Measurements from ENCODE around the gene TXNL1. TPM values are rescaled to one million over a fixed set of nuclear protein-coding genes. Genes with fewer than 3 reads are reported as not detected.
"Not testable (repeated sequence)": the region's sequence is repeated elsewhere in the genome, so short reads cannot be mapped to it uniquely, and the experiment has no call there.

TXNL1 gene
- total RNA-seq, 1 donor from 2014 or later: 117 TPM

DNA sequence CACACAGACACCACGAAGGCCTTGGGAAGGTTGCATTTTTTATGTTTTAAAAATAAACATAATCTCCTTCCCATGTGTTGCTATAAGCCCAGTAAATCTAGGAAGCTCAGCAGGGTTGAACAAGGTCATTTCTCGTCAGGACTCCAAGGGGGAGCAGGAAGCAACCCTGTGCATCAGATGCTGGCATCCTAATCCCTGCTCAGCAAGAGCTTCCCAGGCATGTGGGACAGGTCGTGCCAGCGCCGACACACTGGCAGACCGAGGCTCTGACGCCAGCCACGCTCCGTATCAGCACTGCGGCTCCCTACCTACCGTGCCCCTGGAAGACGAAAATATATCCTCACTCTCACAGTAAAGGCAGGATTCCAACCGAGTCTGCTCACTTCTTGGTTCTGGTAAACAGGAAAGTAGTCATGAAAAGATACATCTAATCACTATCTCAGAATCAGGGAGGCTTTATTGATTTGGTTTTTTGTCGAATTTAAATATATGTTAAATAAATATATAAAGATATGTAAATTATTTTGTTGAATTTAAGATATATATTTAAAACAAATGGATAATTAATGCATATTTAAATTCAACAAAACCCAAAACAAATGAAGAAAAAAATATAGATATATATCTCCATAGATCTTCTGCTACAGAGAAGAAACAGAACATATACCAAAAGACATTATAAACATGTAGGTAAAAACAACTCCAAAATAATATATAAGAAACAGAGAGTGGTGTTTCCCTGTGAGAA is 61.4 kb downstream of the TXNL1 start:
- no peaks in the 10 kb centered on the region for H3K36me3 ChIP-seq
- H3K9me3 ChIP-seq (replicated peaks): peaks cover 31% of the 10 kb centered on the region
- peak; percentile 66 for DNase-seq
- TF ChIP-seq, protein P1, sequence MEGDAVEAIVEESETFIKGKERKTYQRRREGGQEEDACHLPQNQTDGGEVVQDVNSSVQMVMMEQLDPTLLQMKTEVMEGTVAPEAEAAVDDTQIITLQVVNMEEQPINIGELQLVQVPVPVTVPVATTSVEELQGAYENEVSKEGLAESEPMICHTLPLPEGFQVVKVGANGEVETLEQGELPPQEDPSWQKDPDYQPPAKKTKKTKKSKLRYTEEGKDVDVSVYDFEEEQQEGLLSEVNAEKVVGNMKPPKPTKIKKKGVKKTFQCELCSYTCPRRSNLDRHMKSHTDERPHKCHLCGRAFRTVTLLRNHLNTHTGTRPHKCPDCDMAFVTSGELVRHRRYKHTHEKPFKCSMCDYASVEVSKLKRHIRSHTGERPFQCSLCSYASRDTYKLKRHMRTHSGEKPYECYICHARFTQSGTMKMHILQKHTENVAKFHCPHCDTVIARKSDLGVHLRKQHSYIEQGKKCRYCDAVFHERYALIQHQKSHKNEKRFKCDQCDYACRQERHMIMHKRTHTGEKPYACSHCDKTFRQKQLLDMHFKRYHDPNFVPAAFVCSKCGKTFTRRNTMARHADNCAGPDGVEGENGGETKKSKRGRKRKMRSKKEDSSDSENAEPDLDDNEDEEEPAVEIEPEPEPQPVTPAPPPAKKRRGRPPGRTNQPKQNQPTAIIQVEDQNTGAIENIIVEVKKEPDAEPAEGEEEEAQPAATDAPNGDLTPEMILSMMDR (IDR thresholded peaks at IDR 0.05; ENCODE audit: borderline replicate concordance): no peak
- H3K27me3 ChIP-seq (ENCODE audit: low read depth): no peaks in the 10 kb centered on the region
- peak overlapping the region; percentile 14 for H3K4me3 ChIP-seq
- peaks cover 37% of the 10 kb centered on the region for H3K4me1 ChIP-seq
- intact Hi-C loops (cut with micrococcal nuclease): loop anchor here (5.0 to 10.0 kb wide), 8 partner anchors 492 to 1462 kb away; no protein-coding TSS in a partner anchor
- peak overlapping the region; percentile 76 for H3K27ac ChIP-seq (replicated peaks)

DNA sequence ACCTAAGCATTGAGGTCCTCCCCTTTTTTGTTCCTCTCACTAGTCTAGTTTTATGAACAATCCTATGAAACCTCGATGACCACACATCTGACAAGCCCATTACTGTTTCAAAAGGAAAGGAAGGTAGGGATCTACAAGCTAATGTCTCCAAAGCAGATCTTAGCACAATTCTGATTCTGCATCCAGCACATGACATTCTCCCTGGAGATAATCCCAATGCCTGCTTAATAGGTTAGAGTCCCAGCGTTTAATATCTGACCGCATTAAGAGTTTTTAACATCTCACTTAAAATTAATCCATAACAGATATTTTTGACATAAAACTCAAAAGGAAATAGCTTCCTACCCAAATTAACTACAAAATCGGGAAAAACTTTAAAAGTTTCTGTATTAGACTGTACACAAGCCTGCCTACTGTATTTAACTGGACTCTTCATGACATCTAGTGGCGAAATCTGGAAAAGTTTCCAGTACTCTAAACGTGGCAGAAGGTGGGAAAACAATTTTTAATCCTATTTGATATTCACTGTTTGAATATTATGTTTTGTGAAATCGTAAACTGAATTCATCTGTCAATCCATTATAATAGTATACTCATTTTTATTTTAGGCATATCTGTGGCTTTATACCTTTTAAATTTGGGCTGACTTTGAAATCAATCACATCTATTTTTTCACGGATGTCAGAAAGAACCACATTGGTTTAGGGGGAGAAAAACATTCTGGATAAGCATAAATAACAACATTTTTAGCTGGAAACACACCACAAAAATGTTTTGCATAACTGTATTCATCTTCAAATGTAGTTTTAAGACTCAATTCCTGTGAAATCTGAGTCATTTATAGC is 62.4 kb downstream of the TXNL1 start:
- Histone ChIP-seq H3K9me3 (replicated peaks) (peaks cover 22% of the 10 kb centered on the region), H3K27me3 (ENCODE audit: low read depth) (no peaks in the 10 kb centered on the region), H3K4me3 (no peak overlapping the region), H3K36me3 (no peaks in the 10 kb centered on the region), H3K27ac (replicated peaks) (peak overlapping the region; percentile 76), H3K4me1 (peaks cover 37% of the 10 kb centered on the region)
- no peak for DNase-seq
- intact Hi-C loops (cut with micrococcal nuclease): loop anchor here (5.0 to 10.0 kb wide), 8 partner anchors 491 to 1461 kb away; no protein-coding TSS in a partner anchor
- TF ChIP-seq, protein P1 (IDR thresholded peaks at IDR 0.05; ENCODE audit: borderline replicate concordance): peak; percentile 86

DNA sequence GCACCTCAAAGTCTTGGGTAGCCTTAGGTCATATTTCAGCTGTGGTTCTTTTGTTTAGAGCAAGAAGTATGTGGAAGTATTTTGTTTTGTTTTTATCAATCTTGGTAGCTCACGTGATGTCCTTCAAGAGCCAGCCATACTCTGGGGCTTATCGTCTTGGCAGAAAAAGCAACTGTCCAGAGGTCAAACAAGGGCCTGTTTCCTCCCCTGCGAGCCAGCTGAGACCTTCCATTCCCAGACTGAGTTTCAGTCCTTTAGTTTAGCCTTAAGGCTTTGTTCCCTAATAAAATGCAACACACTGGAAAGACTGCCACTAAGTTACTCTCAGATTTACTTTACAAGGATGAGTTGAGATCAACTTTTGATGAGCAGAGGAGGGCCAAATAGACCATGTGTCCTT is 63.5 kb downstream of the TXNL1 start:
- DNase-seq: peak; percentile 55
- Histone ChIP-seq H3K9me3 (replicated peaks) (peaks cover 10% of the 10 kb centered on the region), H3K4me3 (no peak overlapping the region), H3K36me3 (no peaks in the 10 kb centered on the region), H3K27me3 (ENCODE audit: low read depth) (no peaks in the 10 kb centered on the region), H3K4me1 (peaks cover 37% of the 10 kb centered on the region), H3K27ac (replicated peaks) (peak overlapping the region; percentile 76)
- TF ChIP-seq, protein P1 (IDR thresholded peaks at IDR 0.05; ENCODE audit: borderline replicate concordance): no peak
- intact Hi-C loops (cut with micrococcal nuclease): loop anchor here (5.0 to 10.0 kb wide), 8 partner anchors 490 to 1460 kb away; no protein-coding TSS in a partner anchor

DNA sequence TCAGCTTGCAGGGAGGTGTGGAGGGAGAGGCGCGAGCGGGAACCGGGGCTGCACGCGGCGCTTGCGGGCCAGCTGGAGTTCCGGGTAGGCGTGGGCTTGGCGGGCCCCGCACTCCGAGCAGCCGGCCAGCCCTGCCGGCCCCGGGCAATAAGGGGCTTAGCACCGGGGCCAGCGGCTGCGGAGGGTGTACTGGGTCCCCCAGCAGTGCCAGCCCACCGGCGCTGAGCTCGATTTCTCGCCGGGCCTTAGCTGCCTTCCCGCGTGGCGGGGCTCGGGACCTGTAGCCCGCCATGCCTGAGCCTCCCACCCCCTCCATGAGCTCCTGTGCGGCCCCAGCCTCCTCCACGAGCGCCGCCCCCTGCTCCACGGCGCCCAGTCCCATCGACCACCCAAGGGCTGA is 66.1 kb downstream of the TXNL1 start:
- not testable (repeated sequence) for H3K4me3 ChIP-seq; H3K27me3 ChIP-seq (ENCODE audit: low read depth); H3K36me3 ChIP-seq; H3K9me3 ChIP-seq (replicated peaks); DNase-seq; H3K27ac ChIP-seq (replicated peaks)
- intact Hi-C loops (cut with micrococcal nuclease): loop anchor here (10.0 kb wide), 7 partner anchors 487 to 1457 kb away; no protein-coding TSS in a partner anchor
- peaks cover 34% of the 10 kb centered on the region for H3K4me1 ChIP-seq

DNA sequence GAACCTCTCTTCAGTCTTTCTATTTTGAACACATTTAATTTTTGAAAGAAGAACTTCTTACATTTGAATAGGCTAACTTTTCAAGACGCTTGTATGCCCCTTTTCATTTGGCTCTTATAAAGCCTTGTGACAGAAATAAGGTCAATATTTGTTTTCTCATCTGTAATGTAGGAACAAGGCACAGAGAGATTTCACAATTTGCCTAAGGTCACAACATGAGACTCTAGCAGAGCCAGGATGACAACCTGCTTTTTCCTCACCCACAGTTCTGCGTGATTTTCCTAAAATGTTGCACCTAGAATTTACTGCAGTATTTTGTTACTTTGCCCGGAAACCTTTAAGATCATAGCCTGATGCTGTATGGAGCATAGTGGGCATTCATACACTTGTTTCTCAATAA is 67.4 kb downstream of the TXNL1 start:
- intact Hi-C loops (cut with micrococcal nuclease): loop anchor here (10.0 kb wide), 7 partner anchors 486 to 1456 kb away; no protein-coding TSS in a partner anchor
- Histone ChIP-seq H3K27ac (replicated peaks) (no peak overlapping the region), H3K27me3 (ENCODE audit: low read depth) (no peaks in the 10 kb centered on the region), H3K4me1 (peaks cover 22% of the 10 kb centered on the region), H3K9me3 (replicated peaks) (no peaks in the 10 kb centered on the region), H3K36me3 (no peaks in the 10 kb centered on the region), H3K4me3 (no peak overlapping the region)
- TF ChIP-seq, protein P1 (IDR thresholded peaks at IDR 0.05; ENCODE audit: borderline replicate concordance): no peak
- no peak for DNase-seq
